ENCODE data around the gene COL8A2.
A peak's percentile ranks its signal among the peaks of the same experiment; 100 is the strongest.

The COL8A2 gene

DNA sequence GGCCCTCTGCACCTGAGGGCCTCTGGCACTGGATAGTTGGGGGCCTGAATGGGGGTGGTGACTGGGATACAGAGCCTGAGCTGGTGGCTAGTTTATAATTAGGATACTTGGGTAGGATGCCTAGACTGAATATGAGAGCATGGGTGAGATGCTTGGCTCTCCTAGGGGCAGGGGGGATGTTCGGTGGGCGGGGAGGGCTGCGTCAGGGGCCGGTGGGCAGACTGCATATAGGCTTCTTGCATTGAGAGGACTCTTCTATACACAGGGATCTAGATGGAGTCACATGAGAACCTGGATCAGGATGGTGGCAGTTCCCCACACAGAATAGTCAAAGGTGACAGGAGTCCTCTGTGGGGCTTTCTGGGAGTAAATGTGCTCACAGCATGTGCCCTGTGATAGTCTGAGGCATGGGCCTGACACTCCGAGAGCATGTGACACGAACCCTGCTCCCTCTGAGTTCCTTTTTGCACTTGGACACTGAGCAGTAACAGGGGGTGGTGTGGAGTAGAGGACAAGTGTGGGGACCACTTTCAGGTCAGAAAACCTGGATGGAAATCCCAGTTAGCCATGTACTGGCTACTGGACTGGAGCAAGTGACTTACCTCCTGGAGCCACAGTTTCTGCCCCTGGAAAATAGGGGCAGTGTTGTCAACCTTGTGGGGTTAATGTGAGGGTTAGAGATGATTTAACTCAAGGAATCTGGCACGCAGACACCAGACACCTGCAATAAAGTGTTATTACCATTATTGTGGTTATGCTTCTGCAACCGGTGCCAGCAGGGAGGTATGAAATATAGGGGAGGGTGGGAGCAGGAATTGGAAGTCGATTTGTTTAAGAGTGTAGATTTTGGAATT lies 33.2 kb upstream of the COL8A2 start:
- peak in 14 of 56 donors; percentile 11 to 42 (median 24) for DNase-seq

DNA sequence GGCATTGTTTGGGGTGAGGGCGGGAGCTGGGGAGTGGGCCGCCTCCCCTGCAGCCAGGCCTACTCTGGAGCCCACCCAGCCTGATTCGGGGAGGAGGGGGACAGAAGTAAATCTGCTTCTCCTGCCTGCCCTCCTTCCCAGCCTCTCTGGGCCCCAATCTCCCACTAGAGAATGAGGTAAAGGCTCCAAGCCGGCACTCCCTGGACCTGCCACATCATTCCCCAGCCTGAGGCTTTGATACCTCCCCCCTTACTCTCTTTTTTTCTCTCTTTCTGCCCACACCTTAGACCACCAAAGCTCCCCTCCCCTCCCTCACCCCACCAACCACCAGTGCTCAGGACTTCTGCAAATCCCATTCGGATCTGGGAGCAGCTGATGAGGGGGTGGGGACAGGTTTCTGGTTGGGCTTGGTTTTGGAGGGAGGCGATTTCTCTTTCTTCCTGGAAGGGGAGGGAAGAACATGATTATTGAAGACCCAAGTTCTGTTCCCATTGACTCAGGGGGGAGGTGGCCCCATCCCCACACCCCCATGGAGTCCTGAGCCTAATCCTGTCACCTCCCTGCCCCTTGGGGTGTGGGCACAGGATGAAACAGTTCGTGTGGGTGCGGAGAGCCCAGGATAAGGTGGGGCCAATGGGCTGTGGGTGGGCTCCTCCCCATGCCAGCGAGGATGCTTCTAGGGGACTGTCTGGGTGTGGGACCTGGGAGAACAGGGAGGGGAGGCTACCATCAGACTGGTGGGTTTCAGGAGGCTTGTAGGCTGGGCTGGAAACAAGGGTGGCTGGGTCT lies 32.3 kb upstream of the COL8A2 start:
- peak in 27 of 56 donors; percentile 34 to 72 (median 58) for DNase-seq

DNA sequence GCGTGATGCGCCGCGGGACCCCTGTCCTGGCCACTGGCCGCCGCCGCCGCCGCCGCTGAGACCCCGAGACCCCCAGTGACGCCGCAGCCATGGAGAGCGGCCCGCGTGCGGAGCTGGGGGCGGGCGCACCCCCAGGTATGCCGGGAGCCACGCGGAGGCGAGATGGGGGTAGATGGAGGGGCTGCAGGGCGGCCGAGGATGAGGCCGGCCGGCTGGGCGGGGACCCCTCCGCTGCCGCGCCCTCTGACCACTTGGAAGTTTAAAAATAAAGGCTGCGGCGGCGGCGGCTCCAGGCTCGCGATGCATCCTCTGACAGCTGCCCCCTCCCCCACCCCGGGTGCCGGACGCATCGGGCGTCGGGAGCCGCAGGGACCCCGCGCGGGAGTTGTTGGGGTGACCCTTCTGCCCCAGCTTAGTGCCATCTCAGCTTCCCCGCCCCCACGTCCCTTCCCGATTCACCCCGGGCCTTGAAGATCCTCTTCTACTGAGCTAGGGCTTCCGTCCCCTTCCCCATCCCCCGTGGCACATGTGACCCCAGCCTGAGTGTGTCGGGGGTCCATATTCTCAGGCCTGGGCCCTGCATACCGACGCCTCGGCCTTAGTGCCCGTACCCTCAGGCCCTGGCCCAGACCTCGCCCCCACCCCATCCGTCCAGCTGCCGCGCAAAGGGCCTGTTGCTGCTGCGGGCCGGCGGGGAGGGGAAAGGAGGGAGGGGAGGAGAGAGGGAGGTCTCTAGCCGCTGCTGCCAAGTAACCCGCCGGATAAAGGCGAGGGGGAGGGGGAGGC lies 31.5 kb upstream of the COL8A2 start:
- peak in 54 of 56 donors; percentile 49 to 92 (median 78) for DNase-seq

DNA sequence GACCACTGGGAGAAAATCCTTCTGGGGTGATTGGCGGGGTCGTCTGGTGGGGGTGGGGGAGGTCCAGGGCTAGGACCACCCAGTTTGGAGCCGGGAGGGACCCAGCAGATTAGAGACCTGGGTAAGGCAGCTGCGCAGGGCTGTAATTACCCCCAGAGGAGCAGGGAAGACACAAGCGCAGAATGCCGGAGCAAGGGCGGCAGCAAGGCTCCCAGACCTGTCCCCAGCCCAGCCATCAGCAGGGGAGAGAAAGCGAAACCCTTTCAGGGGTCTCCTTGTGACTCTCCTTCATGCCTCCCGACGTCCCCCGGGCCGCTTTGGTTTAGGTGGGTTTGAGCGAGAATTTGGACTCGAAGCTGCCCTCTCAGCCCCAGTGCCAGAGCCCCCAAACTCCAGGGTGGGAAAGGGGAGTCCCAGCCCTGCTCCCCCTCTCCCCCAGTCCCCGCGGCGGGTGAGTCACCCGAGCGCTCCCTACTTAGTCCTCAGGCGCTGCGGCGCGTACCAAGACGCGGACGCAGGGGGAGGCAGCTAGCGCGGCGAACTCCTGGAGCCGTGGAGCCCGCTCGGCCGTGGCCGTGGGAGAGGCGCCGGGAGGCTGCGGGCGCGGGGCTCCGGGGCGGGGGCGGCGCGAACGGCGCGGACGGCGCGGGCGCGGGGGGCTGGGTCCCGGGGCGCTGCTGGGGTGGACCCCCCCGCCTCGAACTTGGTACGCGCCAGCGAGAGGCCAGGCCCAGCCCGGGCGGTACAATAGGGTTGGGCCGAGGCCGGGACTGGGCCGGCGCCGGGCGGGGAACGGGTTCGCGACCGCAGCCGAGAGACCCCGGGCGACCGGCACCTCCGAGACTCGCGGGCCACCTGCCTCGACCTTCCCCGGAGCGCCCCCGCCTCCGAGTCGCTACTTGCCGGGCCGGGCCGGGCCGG lies 30.6 kb upstream of the COL8A2 start, which contains the start of gene MAP7D1:
TSS of gene MAP7D1 (plus strand) at position 753 of the 921 bp plus-strand sequence. CDS start 258 bp downstream, outside the sequence.
- DNase-seq = peak in 55 of 56 donors; percentile 57 to 97 (median 89)

- DNase-seq = peak in 6 of 56 donors; percentile 20 to 57 (median 38)
These were observed 29.9 kb upstream of the COL8A2 start for GRCh38 chr1:36154765-36155407.

DNA sequence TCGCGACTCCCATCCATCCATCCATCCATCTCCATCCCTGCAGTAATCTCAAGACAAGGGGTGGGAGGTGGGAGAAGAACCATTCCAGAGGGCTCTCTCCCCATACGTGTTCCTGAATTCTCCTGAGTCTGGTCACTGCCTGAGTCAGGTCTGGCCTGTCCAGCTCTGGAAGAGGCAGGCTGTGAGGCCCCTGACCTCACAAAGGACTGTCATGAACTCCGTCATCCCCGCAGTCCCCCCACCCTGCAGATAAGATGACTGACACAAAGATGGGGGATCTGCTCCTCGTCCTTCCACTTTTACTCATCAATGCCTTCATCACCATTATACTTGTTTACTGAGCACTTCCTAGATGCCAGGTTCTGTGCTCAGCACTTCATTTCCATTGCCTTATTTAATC lies 29.3 kb upstream of the COL8A2 start:
- DNase-seq = no peak

GRCh38 chr1:36153476-36153875 lies 28.5 kb upstream of the COL8A2 start:
- no peak for DNase-seq

DNA sequence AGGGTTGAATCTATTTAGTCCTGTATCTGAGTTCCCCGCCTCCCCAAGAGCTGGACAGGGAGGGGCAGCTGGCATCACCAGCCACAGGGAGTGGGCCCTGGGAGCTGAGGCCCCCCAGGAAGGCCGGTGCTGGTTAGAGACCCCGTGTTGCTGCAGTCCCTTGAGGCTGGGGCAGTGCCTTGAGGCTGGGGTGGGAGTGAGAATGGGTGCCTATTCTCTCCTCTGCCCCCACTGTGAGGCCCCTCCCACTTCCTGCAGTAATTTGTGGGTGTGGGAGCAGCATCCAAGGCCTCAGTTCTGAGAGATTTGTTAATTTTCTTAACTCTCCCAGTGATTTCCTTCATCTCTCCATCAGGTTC lies 26.8 kb upstream of the COL8A2 start:
- DNase-seq = no peak

DNA sequence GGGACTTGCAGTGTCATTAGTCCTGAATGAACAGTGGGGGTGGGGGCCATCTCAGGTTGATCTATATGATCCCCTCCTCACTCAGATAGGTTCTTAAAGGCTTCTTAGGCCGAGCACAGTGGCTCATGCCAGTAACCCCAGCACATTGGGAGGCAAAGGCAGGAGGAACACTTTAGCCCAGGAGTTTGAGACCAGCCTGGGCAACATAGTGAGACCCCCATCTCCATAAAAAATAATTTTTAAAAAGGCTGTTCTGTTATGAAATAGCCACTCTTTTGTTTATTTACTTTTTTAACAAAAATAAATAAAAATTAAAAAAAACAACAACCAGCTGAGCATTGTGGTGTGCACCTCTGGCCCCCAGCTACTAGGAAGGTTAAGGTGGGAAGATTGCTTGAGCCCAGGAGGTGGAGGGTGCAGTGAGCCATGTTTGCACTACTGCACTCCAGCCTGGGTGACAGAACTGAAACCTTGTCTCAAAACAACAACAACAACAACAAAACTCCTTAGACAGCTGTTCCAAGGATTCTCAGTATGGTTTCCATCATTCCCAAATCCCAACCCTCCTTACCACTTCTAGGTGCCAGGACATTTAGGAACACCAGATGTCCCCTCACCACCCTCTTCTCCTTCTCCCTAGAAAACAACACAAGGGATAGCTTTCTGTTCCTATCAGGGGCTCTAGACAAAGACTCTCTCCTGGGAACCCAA lies 26.3 kb upstream of the COL8A2 start:
- no peak for DNase-seq

DNA sequence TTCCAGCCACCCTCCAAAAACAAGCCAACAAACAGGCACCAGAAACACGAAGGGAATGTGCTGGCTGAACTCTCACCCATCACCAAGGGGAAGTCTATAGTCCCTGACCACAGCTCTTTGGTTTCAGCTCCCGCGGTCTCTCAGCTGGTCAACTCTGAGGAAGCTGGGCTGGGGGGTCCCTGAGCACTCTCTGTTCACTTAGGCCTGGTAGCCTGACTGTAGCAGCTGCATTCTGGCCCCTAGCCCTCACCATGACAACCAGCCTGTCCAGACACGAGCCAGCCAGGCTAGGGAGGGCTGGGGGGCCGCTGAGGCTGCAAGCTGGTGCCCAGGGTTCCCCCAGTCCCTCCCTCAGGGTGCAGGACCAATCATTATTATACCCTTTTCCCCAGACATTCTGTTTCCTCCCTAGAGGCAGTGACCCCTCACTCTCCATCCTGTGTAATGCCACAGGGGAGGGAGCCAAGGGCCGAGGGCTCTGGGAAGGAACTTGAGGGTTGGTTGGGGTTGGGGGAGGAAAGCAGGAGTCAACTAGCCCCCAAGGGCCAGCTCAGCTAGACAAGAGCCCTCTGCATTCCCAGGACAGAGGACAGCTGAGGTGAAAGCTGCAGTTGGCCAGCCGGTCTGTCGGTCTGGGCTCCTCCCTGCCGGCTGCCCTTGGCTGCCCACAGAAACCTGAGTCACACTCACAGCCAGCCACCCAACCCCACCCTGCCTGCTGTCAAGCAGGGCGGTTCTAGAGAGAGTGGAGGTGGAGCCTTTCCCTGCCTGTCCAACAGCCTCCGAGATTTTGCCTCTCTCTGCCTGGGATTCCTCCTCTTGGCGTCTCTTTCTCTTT lies 25.5 kb upstream of the COL8A2 start:
- peak in 51 of 56 donors; percentile 15 to 88 (median 64) for DNase-seq

- DNase-seq = no peak
These were observed 24.9 kb upstream of the COL8A2 start for GRCh38 chr1:36149973-36150295.

DNA sequence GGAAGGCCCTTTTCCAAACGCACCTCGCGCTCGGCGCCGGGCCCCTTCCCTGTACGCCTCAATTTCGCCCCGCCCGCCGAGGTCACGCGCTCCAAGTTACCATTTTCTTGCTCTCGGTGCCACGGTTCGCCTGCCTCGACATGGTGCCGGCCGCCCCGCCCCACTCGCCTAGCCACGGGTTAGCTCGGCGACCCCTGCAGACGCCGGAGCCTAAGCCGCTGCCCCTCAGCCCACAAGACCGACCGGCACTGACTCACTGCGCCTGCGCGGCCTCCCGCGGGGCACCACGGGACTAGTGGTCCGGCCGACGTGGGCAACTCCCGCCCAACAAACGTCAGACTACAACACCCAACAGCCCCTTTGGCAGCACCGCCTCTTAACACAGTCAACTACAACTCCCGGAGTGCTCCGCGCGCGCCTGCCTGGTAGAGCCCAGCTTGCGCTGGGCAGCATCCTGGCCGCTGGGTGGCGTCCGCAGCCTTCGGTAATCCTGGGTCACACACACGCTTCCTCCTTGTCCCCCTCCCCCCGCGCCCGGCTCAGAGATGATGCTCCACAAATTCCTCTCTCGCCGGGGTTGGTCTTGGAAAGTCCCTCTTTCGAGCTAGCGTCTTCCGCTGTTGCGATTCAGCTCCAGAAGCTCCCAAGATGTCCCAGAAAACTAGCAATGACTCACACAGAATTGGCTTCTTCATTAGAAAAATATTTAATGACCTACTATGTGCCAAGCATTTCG lies 24.4 kb upstream of the COL8A2 start, which contains the start of gene TRAPPC3:
TSS of gene TRAPPC3 (minus strand) at position 250 of the 736 bp plus-strand sequence. CDS start at position 142, 108 bp downstream.
- peak; percentile 93 to 100 (median 100) for DNase-seq

DNA sequence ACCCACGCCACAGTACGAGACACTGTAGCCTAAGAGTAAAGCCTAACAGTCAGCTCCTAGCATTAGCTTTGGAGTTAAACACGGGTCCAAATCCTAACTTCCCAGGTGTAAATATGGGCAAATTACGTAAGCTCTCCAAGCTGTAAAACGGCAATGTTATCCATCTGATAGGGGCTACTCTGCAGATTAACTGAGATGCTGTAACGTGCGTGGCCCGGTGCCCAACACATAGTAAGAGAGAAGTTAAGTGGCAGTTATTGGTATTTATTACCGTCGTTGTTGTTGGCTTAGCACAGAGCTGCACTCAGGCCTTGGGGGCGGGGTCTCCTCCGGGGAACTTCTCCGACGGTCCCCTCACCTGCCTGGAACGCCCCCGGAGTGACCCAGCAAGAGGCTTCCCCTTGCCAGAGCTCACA lies 23.8 kb upstream of the COL8A2 start:
- DNase-seq = no peak

- DNase-seq = no peak
These were observed 19.4 kb upstream of the COL8A2 start for GRCh38 chr1:36144413-36144812.

- no peak for DNase-seq
These were observed 18.4 kb upstream of the COL8A2 start for GRCh38 chr1:36143424-36143823.

GRCh38 chr1:36142121-36142520 lies 17.1 kb upstream of the COL8A2 start:
- no peak for DNase-seq

DNA sequence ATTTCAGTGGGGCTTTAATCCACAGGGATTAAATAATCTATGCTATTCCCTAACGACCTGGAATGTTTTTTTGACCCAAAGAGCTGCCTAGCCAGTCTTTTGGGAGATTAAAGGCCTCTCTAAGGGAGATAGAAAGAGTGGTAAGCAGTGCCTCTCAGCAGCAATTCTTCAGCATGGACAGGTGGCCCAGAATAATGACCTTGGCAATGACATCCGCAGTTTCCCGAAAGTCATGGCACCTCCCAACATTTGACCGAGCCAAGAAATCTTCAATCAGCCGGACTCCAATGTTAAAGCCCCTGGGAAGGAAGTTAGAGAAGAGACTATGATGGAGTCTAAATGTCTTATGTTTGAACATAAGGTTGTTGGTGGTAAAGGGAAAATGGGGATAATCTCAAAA lies 14.5 kb upstream of the COL8A2 start:
- DNase-seq = no peak
